Upper lobe of right lung (tissue), 1 donor: ENCODE measurements around the gene ARSB. TPM values are rescaled to one million over a fixed set of nuclear protein-coding genes. Genes with fewer than 3 reads are reported as not detected.

Source experiments
- ATAC-seq: fragments of 200-7000 bp; cut with Tn5 transposase; one replicate; pipeline ENCODE4 v1.9.1; 2020; ENCODE audit warnings: mild to moderate bottlenecking, moderate library complexity
- DNase-seq: peaks from one replicate; pipeline ENCODE4 v3.0.0-alpha.2; 2020
- H3K27ac ChIP-seq: fragments of 200-600 bp; one replicate; pipeline ENCODE4 v1.8.0; 2022
- H3K27me3 ChIP-seq: fragments of 200-600 bp; one replicate; pipeline ENCODE4 v1.8.0; 2022; ENCODE audit warnings: mild to moderate bottlenecking
- H3K36me3 ChIP-seq: fragments of 200-600 bp; one replicate; pipeline ENCODE4 v1.8.0; 2022
- H3K4me1 ChIP-seq: fragments of 200-600 bp; one replicate; pipeline ENCODE4 v1.8.0; 2022
- H3K4me3 ChIP-seq: fragments of 200-600 bp; one replicate; pipeline ENCODE4 v1.8.0; 2022; ENCODE audit warnings: mild to moderate bottlenecking
- H3K9me3 ChIP-seq: fragments of 200-600 bp; one replicate; pipeline ENCODE4 v1.8.0; 2022
- CTCF ChIP-seq: fragments of 200-600 bp; IDR thresholded peaks from one replicate; pipeline ENCODE4 v1.8.0; 2022; ENCODE audit warnings: antibody characterized with exemption
- intact Hi-C: fragments of 100-400 bp; cut with DNase I; formaldehyde crosslinking; loops from one replicate; pipeline ENCODE4 v1.11.0; 2022
- total RNA-seq: library from RNA; stranded (reverse); fragmentation: NEBNext Ultra II Directional; extraction: Animal tissue kit (Norgen Biotek cat#: 25700); gene quantifications from one replicate; pipeline ENCODE4 v1.2.1, GENCODE V29; 2021
- donor health status: DM: no; HTN: yes; CAD: no; lungs with severe emphysema.

Gene ARSB
- total RNA-seq, 1 donor from 2014 or later, result 15.8 TPM

- ATAC-seq (no peak), DNase-seq (no peak)
- Histone ChIP-seq H3K4me1 (peaks cover 22% of the 10 kb centered on the region), H3K9me3 (no peaks in the 10 kb centered on the region), H3K36me3 (no peaks in the 10 kb centered on the region), H3K27ac (no peak overlapping the region), H3K4me3 (no peak overlapping the region), H3K27me3 (no peaks in the 10 kb centered on the region)
- intact Hi-C loops, result no loop called here
- TF ChIP-seq CTCF, result no peak
These were observed 10.5 kb downstream of the ARSB start for GRCh38 chr5:78974601-78975000.

- H3K36me3 ChIP-seq, result no peaks in the 10 kb centered on the region
- no peak overlapping the region for H3K27ac ChIP-seq
- no peak for ATAC-seq
- H3K4me1 ChIP-seq, result peaks cover 19% of the 10 kb centered on the region
- DNase-seq, result no peak
- no peaks in the 10 kb centered on the region for H3K9me3 ChIP-seq
- no peaks in the 10 kb centered on the region for H3K27me3 ChIP-seq
- H3K4me3 ChIP-seq, result no peak overlapping the region
- TF ChIP-seq CTCF, result no peak
- intact Hi-C loops, result no loop called here
These were observed 11.1 kb downstream of the ARSB start for GRCh38 chr5:78974011-78974410.

GRCh38 chr5:78972654-78973428 is 12.3 kb downstream of the ARSB start:
- Histone ChIP-seq H3K4me3 (no peak overlapping the region), H3K27ac (peak overlapping the region; percentile 32), H3K36me3 (no peaks in the 10 kb centered on the region), H3K9me3 (no peaks in the 10 kb centered on the region), H3K4me1 (peaks cover 19% of the 10 kb centered on the region), H3K27me3 (no peaks in the 10 kb centered on the region)
- TF ChIP-seq CTCF, result no peak
- intact Hi-C loops, result no loop called here
- peak; percentile 27 for ATAC-seq
- no peak for DNase-seq

- Histone ChIP-seq H3K4me1 (peaks cover 19% of the 10 kb centered on the region), H3K4me3 (no peak overlapping the region), H3K27ac (no peak overlapping the region), H3K27me3 (no peaks in the 10 kb centered on the region), H3K36me3 (no peaks in the 10 kb centered on the region), H3K9me3 (no peaks in the 10 kb centered on the region)
- DNase-seq (no peak), ATAC-seq (peak; percentile 15)
- no peak for TF ChIP-seq CTCF
- intact Hi-C loops, result no loop called here
These were observed 13.1 kb downstream of the ARSB start for GRCh38 chr5:78971998-78972397.

GRCh38 chr5:78968781-78969180 is 16.3 kb downstream of the ARSB start:
- DNase-seq (no peak), ATAC-seq (no peak)
- Histone ChIP-seq H3K27ac (no peak overlapping the region), H3K36me3 (peaks cover 4% of the 10 kb centered on the region), H3K9me3 (no peaks in the 10 kb centered on the region), H3K4me3 (no peak overlapping the region), H3K4me1 (peaks cover 15% of the 10 kb centered on the region), H3K27me3 (no peaks in the 10 kb centered on the region)
- no peak for TF ChIP-seq CTCF
- intact Hi-C loops, result no loop called here

- Histone ChIP-seq H3K27me3 (no peaks in the 10 kb centered on the region), H3K27ac (no peak overlapping the region), H3K9me3 (no peaks in the 10 kb centered on the region), H3K4me1 (no peaks in the 10 kb centered on the region), H3K4me3 (no peak overlapping the region), H3K36me3 (peaks cover 8% of the 10 kb centered on the region)
- intact Hi-C loops, result no loop called here
- peak; percentile 64 for ATAC-seq
- peak; percentile 48 for TF ChIP-seq CTCF
- no peak for DNase-seq
These were observed 20.2 kb downstream of the ARSB start for GRCh38 chr5:78964889-78965288.
